Hepatocyte (in vitro differentiated cells): ENCODE results near the gene DACT3. TPM values are rescaled to one million over a fixed set of nuclear protein-coding genes. Genes with fewer than 3 reads are reported as not detected.

ENCODE experiments used
- DNase-seq: peaks from one replicate; pipeline ENCODE4 v3.0.0-alpha.2; 2016; ENCODE audit warnings: low spot score
- H2AFZ ChIP-seq: fragments of 200-600 bp; sonication (generic); 2 replicates; pipeline ENCODE4 v1.6.0; 2016; ENCODE audit warnings: antibody characterized with exemption, mild to moderate bottlenecking
- H3K27ac ChIP-seq: fragments of 200-600 bp; sonication (generic); 2 replicates; pipeline ENCODE4 v1.5.1; 2016; ENCODE audit warnings: mild to moderate bottlenecking
- H3K27me3 ChIP-seq: fragments of 200-600 bp; sonication (generic); 2 replicates; pipeline ENCODE4 v1.6.1; 2016
- H3K36me3 ChIP-seq: fragments of 200-600 bp; sonication (generic); replicated peaks from 2 replicates; pipeline ENCODE4 v1.5.1; 2016; ENCODE audit warnings: low read depth; ENCODE audit not compliant: insufficient read depth
- H3K4me1 ChIP-seq: fragments of 200-600 bp; sonication (generic); 2 replicates; pipeline ENCODE4 v1.5.1; 2016; ENCODE audit warnings: mild to moderate bottlenecking, moderate library complexity; ENCODE audit not compliant: insufficient read depth
- H3K4me2 ChIP-seq: fragments of 200-600 bp; sonication (generic); 2 replicates; pipeline ENCODE4 v1.6.0; 2016
- H3K4me3 ChIP-seq: fragments of 200-600 bp; sonication (generic); 2 replicates; pipeline ENCODE4 v1.5.1; 2016; ENCODE audit warnings: mild to moderate bottlenecking
- H3K79me2 ChIP-seq: fragments of 200-600 bp; sonication (generic); 2 replicates; pipeline ENCODE4 v1.6.0; 2017; ENCODE audit warnings: mild to moderate bottlenecking
- H3K9me2 ChIP-seq: fragments of 200-600 bp; sonication (generic); replicated peaks from 2 replicates; pipeline ENCODE4 v1.6.0; 2017; ENCODE audit warnings: mild to moderate bottlenecking; ENCODE audit not compliant: insufficient read depth
- H3K9me3 ChIP-seq: fragments of 200-600 bp; sonication (generic); 2 replicates; pipeline ENCODE4 v1.5.1; 2016; ENCODE audit warnings: low read depth, mild to moderate bottlenecking
- H4K20me1 ChIP-seq: fragments of 200-600 bp; sonication (generic); 2 replicates; pipeline ENCODE4 v1.6.0; 2016; ENCODE audit warnings: mild to moderate bottlenecking; ENCODE audit not compliant: insufficient read depth, poor library complexity, severe bottlenecking
- CTCF ChIP-seq: fragments of 200-600 bp; sonication (generic); IDR thresholded peaks from 2 replicates; pipeline ENCODE4 v1.5.1; 2016; ENCODE audit warnings: antibody characterized with exemption, mild to moderate bottlenecking; ENCODE audit not compliant: poor library complexity
- EZH2 ChIP-seq: fragments of 200-600 bp; sonication (generic); IDR thresholded peaks from 2 replicates; pipeline ENCODE4 v1.6.1; 2016; ENCODE audit warnings: antibody characterized with exemption, mild to moderate bottlenecking, borderline replicate concordance
- EZH2phosphoT487 ChIP-seq: fragments of 200-600 bp; sonication (generic); IDR thresholded peaks from one replicate; pipeline ENCODE4 v1.6.1; 2018; ENCODE audit warnings: antibody characterized with exemption, mild to moderate bottlenecking, low read depth, moderate library complexity; ENCODE audit not compliant: unreplicated experiment, severe bottlenecking
- WGBS: methylation state at CpG from one replicate; pipeline ENCODE4 v1.1.6; 2016; ENCODE audit warnings: low lambda C conversion rate; ENCODE audit errors: missing lambda C conversion rate; 5-methylcytosine and 5-hydroxymethylcytosine counted together
- polyA plus RNA-seq: library from polyadenylated mRNA; unstranded; fragments of >200 nt; fragmentation: Nextera tagmentation; extraction: Ambion mirVana; gene quantifications from 2 replicates; pipeline ENCODE4 v1.2.1, GENCODE V29; 2016
- total RNA-seq: library from RNA; depleted of rRNA; stranded (reverse); fragments of >200 nt; gene quantifications from 2 replicates; pipeline ENCODE4 v1.2.3, GENCODE V29; 2014

Gene DACT3
- total and polyA plus RNA-seq, 2 experiments from 2014 or later, result 18.4 TPM

DNA sequence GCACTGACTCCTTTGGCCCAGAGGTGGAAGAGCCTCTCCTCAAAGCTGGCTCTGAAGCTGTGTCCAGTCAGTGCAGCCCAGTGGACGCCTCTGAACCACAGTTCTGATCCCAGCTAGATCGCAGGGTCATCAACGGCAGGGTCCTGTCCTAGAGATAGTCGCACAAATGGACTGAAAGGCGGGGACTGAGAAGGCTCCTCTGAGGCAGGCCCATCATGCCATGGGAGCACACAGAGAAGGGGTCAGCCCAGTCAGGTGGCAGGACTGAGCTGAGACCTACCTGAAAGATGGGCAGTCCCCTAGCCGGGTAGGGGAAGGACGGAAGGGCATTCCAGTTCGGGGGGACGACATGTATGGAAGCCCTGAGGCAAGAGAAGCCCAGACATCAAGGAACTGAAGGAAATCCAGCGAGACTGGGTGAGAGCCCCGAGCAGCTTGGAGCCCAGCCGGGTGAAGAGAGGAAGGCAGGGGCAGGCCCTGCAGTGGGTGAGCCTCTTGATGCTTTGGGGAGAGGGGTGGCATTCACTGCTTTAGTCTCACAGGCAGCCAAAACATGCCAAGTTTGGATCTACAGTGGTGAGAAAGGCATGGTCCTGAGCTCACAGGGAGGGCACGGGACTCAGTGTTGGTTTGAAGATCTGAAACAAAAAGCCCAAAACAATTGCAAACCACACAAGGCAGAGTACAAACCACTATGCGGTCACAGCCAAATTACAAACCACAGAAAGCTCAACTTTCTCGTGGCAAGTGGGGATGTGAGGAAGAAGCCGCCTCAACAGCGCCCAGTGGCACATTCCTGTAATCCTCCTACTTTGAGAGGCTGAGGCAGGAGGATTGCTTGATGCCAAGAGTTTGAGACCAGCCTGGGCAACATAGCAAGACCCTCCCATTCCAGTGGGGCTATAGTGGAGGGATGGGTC, 49.9 kb downstream of the DACT3 start:
- DNase-seq, result no peak
- H3K27ac ChIP-seq, result no peak overlapping the region
- no peaks in the 10 kb centered on the region for H3K36me3 ChIP-seq
- H3K9me3 ChIP-seq, result no peaks in the 10 kb centered on the region
- 86% methylated on average over 17 of the region's 17 CpGs for WGBS
- no peak for TF ChIP-seq EZH2
- TF ChIP-seq EZH2phosphoT487, result no peak
- no peak overlapping the region for H3K4me2 ChIP-seq
- peaks cover 12% of the 10 kb centered on the region for H3K79me2 ChIP-seq
- no peak overlapping the region for H2AFZ ChIP-seq
- H3K27me3 ChIP-seq, result no peaks in the 10 kb centered on the region
- H3K9me2 ChIP-seq, result no peaks in the 10 kb centered on the region
- peaks cover 17% of the 10 kb centered on the region for H4K20me1 ChIP-seq
- no peak overlapping the region for H3K4me3 ChIP-seq
- no peaks in the 10 kb centered on the region for H3K4me1 ChIP-seq

DNA sequence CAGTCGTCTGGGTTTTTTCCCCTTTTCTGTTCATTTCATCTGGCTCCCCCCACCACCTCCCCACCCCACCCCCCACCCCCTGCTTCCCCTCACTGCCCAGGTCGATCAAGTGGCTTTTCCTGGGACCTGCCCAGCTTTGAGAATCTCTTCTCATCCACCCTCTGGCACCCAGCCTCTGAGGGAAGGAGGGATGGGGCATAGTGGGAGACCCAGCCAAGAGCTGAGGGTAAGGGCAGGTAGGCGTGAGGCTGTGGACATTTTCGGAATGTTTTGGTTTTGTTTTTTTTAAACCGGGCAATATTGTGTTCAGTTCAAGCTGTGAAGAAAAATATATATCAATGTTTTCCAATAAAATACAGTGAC, 50.6 kb downstream of the DACT3 start:
- H2AFZ ChIP-seq, result no peak overlapping the region
- no peak for DNase-seq
- no peaks in the 10 kb centered on the region for H3K9me3 ChIP-seq
- peaks cover 19% of the 10 kb centered on the region for H3K79me2 ChIP-seq
- WGBS, result 88% methylated on average over 5 of the region's 5 CpGs
- no peak overlapping the region for H3K27ac ChIP-seq
- TF ChIP-seq EZH2phosphoT487 (no peak), EZH2 (no peak), CTCF (no peak)
- peaks cover 23% of the 10 kb centered on the region for H4K20me1 ChIP-seq
- H3K4me3 ChIP-seq, result no peak overlapping the region
- H3K9me2 ChIP-seq, result no peaks in the 10 kb centered on the region
- no peaks in the 10 kb centered on the region for H3K4me1 ChIP-seq
- no peaks in the 10 kb centered on the region for H3K27me3 ChIP-seq
- H3K4me2 ChIP-seq, result no peak overlapping the region
- H3K36me3 ChIP-seq, result no peaks in the 10 kb centered on the region

DNA sequence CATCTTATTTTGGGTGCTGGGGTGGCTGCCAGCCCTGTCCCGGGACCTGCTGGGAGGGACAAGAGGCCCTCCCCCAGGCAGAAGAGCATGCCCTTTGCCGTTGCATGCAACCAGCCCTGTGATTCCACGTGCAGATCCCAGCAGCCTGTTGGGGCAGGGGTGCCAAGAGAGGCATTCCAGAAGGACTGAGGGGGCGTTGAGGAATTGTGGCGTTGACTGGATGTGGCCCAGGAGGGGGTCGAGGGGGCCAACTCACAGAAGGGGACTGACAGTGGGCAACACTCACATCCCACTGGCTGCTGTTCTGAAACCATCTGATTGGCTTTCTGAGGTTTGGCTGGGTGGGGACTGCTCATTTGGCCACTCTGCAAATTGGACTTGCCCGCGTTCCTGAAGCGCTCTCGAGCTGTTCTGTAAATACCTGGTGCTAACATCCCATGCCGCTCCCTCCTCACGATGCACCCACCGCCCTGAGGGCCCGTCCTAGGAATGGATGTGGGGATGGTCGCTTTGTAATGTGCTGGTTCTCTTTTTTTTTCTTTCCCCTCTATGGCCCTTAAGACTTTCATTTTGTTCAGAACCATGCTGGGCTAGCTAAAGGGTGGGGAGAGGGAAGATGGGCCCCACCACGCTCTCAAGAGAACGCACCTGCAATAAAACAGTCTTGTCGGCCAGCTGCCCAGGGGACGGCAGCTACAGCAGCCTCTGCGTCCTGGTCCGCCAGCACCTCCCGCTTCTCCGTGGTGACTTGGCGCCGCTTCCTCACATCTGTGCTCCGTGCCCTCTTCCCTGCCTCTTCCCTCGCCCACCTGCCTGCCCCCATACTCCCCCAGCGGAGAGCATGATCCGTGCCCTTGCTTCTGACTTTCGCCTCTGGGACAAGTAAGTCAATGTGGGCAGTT, 51.2 kb downstream of the DACT3 start:
- Histone ChIP-seq H3K79me2 (peaks cover 26% of the 10 kb centered on the region), H3K4me2 (no peak overlapping the region), H3K4me3 (no peak overlapping the region), H3K27ac (no peak overlapping the region), H3K4me1 (peaks cover 4% of the 10 kb centered on the region), H3K9me2 (no peaks in the 10 kb centered on the region), H3K9me3 (no peaks in the 10 kb centered on the region), H4K20me1 (peaks cover 29% of the 10 kb centered on the region), H2AFZ (no peak overlapping the region), H3K36me3 (no peaks in the 10 kb centered on the region), H3K27me3 (no peaks in the 10 kb centered on the region)
- no peak for DNase-seq
- TF ChIP-seq CTCF, result no peak
- TF ChIP-seq EZH2, result no peak
- TF ChIP-seq EZH2phosphoT487, result no peak
- WGBS, result 94% methylated on average over 30 of the region's 30 CpGs
